Muscle of arm (tissue), 12 donors: Measurements from ENCODE around the gene NF1. TPM values are rescaled to one million over a fixed set of nuclear protein-coding genes. Genes with fewer than 3 reads are reported as not detected.
A peak's percentile ranks its signal among the peaks of the same experiment; 100 is the strongest.
"Not testable (repeated sequence)": the region's sequence is repeated elsewhere in the genome, so short reads cannot be mapped to it uniquely, and the experiment has no call there.

Experiments used
- DNase-seq: peaks from one replicate; pipeline ENCODE4 v3.0.0-alpha.2; 2013
- polyA plus RNA-seq, 12 donors: library from polyadenylated mRNA; unstranded; fragments of 120-200 nt; gene quantifications; one replicate each; pipeline ENCODE4 v1.2.1, GENCODE V29; 2013; ENCODE audit not compliant: insufficient read length in 12 of 12

Gene NF1
- polyA plus RNA-seq, 12 donors, result 19.7 to 68.3 (median 26.6) TPM

DNA sequence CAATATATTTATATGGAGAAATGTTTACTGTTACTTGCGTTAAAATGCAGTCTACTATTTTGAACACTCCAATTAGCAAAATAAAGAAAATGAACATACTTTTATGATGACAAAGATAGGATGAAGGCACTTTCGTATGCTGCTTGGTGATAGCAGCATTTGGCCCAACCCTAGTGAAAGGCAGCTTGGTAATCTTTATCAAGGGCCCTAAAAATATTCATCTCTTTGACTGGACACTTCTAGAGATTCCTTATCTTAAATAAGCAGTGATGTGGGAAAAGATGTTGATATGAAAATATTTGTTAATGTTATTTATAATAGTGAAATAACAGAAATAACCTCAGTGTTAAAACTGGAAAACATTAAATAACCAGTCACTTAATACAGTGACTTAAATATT, 79.4 kb downstream of the NF1 start:
- DNase-seq, result no peak

- DNase-seq, result no peak
Measured at GRCh38 chr17:31175237-31175636, 80.5 kb downstream of the NF1 start.

- DNase-seq, result not testable (repeated sequence)
Measured at GRCh38 chr17:31176143-31176542, 81.4 kb downstream of the NF1 start.

DNA sequence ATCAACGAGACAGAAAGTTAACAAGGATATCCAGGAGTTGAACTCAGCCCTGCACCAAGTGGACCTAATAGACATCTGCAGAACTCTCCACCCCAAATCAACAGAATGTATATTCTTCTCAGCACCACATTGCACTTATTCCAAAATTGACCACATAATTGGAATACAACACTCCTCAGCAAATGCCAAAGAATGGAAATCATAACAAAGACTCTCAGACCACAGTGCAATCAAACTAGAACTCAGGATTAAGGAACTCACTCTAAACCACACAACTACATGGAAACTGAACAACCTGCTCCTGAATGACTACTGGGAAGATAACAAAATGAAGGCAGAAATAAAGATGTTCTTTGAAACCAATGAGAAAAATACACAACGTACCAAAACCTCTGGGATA, 84.2 kb downstream of the NF1 start:
- DNase-seq, result not testable (repeated sequence)

- no peak for DNase-seq
Measured at GRCh38 chr17:31195305-31195704, 100.5 kb downstream of the NF1 start.

GRCh38 chr17:31198026-31198425, 103.2 kb downstream of the NF1 start:
- DNase-seq, result no peak

- DNase-seq, result not testable (repeated sequence)
Measured at GRCh38 chr17:31198666-31199065, 103.9 kb downstream of the NF1 start.

DNA sequence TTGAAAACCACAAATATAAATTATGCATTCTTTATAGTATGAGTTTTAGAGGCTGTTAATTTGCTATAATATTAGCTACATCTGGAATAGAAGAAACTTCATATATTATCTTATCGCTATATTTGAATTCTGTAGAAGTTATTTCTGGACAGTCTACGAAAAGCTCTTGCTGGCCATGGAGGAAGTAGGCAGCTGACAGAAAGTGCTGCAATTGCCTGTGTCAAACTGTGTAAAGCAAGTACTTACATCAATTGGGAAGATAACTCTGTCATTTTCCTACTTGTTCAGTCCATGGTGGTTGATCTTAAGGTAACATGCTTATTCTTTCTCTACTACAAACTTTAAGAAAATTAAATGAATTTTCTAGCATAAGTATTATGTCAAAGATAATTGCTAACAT, 105.5 kb downstream of the NF1 start:
- no peak for DNase-seq

DNA sequence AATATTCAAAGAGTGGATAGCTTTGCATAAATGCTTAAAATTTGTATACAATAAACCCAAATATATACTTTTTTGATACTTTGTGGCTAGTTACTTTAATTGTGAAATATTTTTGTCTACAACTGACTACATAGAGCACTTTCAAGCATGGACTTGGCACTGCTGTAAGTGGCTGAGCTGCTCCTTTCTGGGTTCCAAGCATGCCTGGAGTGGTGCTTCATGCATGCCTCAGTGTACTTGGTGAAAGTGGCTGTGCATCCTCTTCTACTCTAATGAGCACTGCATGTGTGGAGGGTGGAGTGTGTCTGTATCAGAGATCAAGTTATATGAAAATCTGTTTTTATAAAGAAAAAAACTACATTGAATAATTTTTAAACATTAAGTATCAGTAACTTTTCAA, 108.2 kb downstream of the NF1 start:
- no peak for DNase-seq

DNA sequence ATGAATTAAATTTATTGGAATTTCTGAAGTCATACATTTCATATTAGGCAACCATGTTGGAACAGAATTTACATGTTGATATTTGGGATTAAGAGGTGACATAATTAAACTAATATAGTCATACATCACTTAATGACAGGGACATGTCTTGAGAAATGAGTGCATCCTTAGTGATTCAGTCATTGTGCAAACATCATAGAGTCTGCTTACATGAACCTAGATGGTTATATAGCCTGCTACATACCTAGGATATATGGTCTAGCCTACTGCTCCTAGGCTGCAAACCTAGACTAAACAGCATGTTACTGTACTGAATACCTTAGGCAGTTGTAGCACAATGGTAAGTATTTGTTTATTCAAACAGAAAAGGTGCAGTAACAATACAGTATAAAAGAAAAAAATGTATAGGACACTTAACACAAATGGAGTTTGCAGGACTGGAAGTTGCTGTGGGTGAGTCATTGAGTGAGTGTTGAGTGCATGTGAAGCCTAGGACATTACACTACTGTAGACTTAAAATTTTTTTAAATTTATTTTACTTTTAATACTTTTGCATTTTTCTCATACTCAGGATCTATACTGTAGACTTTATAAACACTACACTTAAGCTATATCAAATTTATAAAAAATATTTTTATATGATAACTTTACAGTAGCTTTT, 116.7 kb downstream of the NF1 start:
- no peak for DNase-seq

DNA sequence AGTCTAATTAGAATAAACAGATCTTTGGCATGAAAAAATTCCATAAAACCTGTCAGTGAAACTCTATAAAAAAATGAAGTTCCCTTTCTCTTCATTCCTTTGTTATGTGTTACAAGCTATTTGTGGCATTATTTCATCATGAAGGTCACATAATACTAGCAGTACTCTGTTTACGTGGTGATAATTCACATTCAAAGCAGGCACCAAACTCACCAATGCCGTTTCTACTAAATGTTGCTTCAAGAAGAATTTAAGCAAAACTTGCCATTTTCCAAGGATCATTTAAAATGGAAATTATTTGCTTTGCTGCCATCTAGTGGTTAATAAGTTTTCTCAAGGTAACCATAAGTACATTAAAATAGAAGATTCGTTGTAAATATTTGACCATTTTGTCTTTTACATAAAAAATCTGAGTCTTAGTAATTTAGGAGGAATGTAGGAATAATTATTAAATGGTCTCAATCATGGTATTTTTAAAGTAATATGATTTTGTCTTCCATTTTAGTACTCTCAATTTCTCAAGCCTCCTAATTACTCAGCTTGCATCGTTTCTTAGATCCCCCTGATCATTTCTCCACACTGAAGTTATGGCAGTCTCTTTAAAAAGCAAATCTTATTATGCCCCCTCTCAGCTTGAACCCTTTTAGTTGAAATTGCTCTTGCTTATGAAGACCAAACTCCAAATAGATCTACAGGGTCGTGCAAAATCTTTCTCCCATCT, 121.4 kb downstream of the NF1 start:
- peak; percentile 45 for DNase-seq

- no peak for DNase-seq
Measured at GRCh38 chr17:31224366-31224765, 129.6 kb downstream of the NF1 start.

DNA sequence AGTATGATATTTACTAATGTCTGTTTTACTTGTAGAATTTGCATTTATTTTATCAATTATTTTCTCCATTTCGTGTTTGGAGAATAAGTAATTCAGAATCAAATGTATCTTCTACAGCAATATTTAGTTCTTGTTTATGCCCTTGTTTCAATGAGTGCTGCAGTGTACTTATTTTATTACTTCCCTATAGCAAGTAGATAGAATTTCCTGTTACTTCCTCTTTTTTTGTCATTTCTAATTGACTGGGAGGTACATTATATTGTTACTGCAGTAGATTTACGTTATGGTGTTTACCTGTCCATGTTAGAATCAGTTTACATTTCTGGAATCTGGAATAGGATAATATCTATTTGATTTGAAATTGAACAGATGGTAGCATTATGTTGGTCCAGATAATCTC, 131.1 kb downstream of the NF1 start:
- DNase-seq, result no peak

DNA sequence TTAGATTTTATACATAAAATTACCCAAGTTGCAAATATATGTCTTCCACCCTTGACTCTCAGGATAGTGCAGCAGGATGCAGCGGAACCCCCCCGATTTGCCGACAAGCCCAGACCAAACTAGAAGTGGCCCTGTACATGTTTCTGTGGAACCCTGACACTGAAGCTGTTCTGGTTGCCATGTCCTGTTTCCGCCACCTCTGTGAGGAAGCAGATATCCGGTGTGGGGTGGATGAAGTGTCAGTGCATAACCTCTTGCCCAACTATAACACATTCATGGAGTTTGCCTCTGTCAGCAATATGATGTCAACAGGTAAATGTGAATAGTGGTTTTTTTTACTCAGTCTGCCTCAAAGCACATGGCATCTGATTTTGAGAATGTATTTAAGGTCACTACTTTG, 131.6 kb downstream of the NF1 start:
- no peak for DNase-seq

GRCh38 chr17:31226950-31227349, 132.2 kb downstream of the NF1 start:
- no peak for DNase-seq

GRCh38 chr17:31231852-31232251, 137.1 kb downstream of the NF1 start:
- DNase-seq, result no peak

DNA sequence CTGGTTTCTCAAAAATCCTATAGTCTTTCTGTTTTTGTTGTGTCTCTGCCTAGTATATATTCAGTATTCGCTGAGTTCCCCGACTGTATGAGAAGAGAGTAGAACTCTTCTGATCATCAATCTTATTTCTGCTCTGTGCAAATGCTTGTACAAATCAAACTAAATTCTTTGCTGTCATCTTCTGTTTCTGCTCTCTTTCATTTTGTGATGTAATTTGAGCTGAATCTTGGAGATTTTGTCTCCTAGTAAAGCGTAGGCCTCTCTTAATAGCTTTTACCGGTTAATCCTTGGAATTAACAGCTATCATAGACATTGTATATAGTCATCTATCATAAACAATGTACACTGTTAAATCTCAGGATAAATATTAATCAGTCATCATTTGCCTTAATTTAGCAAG, 140.3 kb downstream of the NF1 start:
- DNase-seq, result no peak

GRCh38 chr17:31236137-31236536, 141.4 kb downstream of the NF1 start:
- no peak for DNase-seq

GRCh38 chr17:31236712-31237111, 141.9 kb downstream of the NF1 start:
- DNase-seq, result no peak

- no peak for DNase-seq
Measured at GRCh38 chr17:31241116-31241515, 146.3 kb downstream of the NF1 start.

DNA sequence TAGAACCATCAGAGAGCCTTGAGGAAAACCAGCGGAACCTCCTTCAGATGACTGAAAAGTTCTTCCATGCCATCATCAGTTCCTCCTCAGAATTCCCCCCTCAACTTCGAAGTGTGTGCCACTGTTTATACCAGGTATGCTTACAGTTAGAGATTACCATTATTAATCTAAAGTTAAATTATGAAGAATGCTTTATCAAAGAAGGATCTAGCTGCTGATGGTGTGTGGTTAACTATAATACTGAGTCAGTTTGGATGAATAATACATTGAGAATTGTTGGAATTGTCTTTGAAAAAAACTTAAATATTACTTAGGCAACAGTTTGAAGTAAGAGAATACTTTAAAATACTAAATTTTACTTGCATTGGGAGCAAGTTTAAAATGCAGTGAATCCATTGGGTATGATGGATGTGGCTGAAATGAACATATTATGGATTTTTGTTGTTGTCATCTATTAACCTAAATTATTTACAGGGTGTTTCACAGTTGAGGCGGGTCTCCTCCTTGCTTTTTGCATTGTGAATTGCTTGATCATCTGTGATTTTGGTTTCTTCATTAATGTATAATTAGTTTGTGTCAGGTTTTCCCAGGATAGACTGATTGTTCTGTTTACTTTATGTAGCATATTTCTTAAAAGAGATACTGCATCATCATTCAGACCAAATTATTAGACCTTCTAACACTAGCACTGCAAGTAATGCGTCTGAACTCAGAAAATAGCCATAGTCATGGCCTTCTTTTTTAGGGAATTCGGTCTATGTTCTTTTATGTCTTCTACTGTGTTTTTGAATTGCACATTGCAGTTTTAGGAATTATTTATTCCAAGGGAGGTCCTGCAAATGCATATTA, 154.4 kb downstream of the NF1 start:
- no peak for DNase-seq

- no peak for DNase-seq
Measured at GRCh38 chr17:31249835-31250141, 155.0 kb downstream of the NF1 start.

- DNase-seq, result no peak
Measured at GRCh38 chr17:31250229-31250628, 155.5 kb downstream of the NF1 start.
